ENCODE results near the gene HNRNPDL. TPM values are rescaled to one million over a fixed set of nuclear protein-coding genes. Genes with fewer than 3 reads are reported as not detected.
A peak's percentile ranks its signal among the peaks of the same experiment; 100 is the strongest.

The HNRNPDL gene
- total and polyA plus RNA-seq, 2 of the 4 experiments (the other 2 are of a cell fraction): 52.9 to 276 TPM

- intact Hi-C loops (cut with micrococcal nuclease) (loop anchor here (1.0 kb wide), 1 partner anchor 55 kb away; no protein-coding TSS in a partner anchor), dilution Hi-C loops (cut with HindIII; ENCODE audit: low sequenced_read_pairs, unreplicated experiment) (no loop called here), in situ Hi-C loops (cut with MboI; ENCODE audit: low sequenced_read_pairs) (loop anchor here (25.0 kb wide), 1 partner anchor 608 kb away; the partner anchor contains the start of gene COPS4)
- peak overlapping the region; percentile 85 for H4K5ac ChIP-seq (ENCODE audit: low read depth, low read length)
- H2BK5ac ChIP-seq (ENCODE audit: low read depth, low read length, poor library complexity, severe bottlenecking): peak overlapping the region; percentile 90
- no TSS peak for BruUV-seq (replicated peaks)
- H2AFZ ChIP-seq (replicated peaks; ENCODE audit: low read length, poor library complexity): peak overlapping the region; percentile 99
- peak overlapping the region; percentile 72 for H3K4me2 ChIP-seq (ENCODE audit: low read depth, low read length)
- H3K56ac ChIP-seq (ENCODE audit: extremely low read depth, insufficient read depth, low read length): peak overlapping the region; percentile 98
- CTCF ChIA-PET: interaction anchor here (0.6 to 1.2 kb wide), 6 partner anchors 8 to 55 kb away, joined by 3 to 5 read pairs (median 3); partner anchors contain the start of gene HNRNPD
- peak overlapping the region; percentile 99 for H3K14ac ChIP-seq (replicated peaks; ENCODE audit: low read depth, low read length)
- TF ChIP-seq FOS (IDR thresholded peaks at IDR 0.05; ENCODE audit: low read depth, low read length) (no peak; the same call in 1 of the 2 replicates), MAFK (IDR thresholded peaks at IDR 0.05; ENCODE audit: low read depth, low read length) (no peak), RFX5 (IDR thresholded peaks at IDR 0.05; ENCODE audit: low read depth, low read length) (peak; percentile 57; the same call in 1 of the 2 replicates), RAD21 (IDR thresholded peaks at IDR 0.05; ENCODE audit: low read length) (no peak), CHD1 (IDR thresholded peaks at IDR 0.05; ENCODE audit: low read depth, low read length) (no peak; the same call in 1 of the 2 replicates), MAZ (IDR thresholded peaks at IDR 0.05; ENCODE audit: borderline replicate concordance, low read depth, low read length) (peak; percentile 94), RCOR1 (IDR thresholded peaks at IDR 0.05; ENCODE audit: insufficient replicate concordance, low read length) (no peak), USF2 (IDR thresholded peaks at IDR 0.05; ENCODE audit: low read depth, low read length) (no peak), CEBPB (IDR thresholded peaks at IDR 0.05; ENCODE audit: low read depth, low read length) (no peak), MXI1 (IDR thresholded peaks at IDR 0.05; ENCODE audit: borderline replicate concordance, low read depth, low read length) (peak; percentile 86), POLR2A (IDR thresholded peaks at IDR 0.05; ENCODE audit: low read depth, low read length) (peak; percentile 99)
- TF ChIP-seq, protein P1, sequence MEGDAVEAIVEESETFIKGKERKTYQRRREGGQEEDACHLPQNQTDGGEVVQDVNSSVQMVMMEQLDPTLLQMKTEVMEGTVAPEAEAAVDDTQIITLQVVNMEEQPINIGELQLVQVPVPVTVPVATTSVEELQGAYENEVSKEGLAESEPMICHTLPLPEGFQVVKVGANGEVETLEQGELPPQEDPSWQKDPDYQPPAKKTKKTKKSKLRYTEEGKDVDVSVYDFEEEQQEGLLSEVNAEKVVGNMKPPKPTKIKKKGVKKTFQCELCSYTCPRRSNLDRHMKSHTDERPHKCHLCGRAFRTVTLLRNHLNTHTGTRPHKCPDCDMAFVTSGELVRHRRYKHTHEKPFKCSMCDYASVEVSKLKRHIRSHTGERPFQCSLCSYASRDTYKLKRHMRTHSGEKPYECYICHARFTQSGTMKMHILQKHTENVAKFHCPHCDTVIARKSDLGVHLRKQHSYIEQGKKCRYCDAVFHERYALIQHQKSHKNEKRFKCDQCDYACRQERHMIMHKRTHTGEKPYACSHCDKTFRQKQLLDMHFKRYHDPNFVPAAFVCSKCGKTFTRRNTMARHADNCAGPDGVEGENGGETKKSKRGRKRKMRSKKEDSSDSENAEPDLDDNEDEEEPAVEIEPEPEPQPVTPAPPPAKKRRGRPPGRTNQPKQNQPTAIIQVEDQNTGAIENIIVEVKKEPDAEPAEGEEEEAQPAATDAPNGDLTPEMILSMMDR (conservative IDR thresholded peaks at IDR 0.05; ENCODE audit: low read depth, low read length): peak; percentile 99
- peaks cover 17 to 54% of the 10 kb centered on the region in 2 experiments for H3K79me1 ChIP-seq (ENCODE audit: low read depth in 1 of 2, low read length in 2 of 2)
- peak overlapping the region; percentile 80 to 97 for H4K8ac ChIP-seq (ENCODE audit: low read depth in 2 of 2, low read length in 2 of 2)
- POLR2A ChIA-PET (ENCODE audit: unreplicated experiment): interaction anchor here (0.6 to 1.1 kb wide), 5 partner anchors 9 to 74 kb away, joined by 3 to 6 read pairs (median 4); no protein-coding TSS in a partner anchor
- peak overlapping the region; percentile 99 for H3K4ac ChIP-seq (ENCODE audit: low read depth, low read length)
- peak overlapping the region; percentile 74; the same call in 1 of the 2 replicates for H2BK120ac ChIP-seq (ENCODE audit: low read depth, low read length)
- peak; percentile 75 for ATAC-seq (ENCODE audit: low read depth)
- DNase-seq: peak; percentile 85
- H3K27me3 ChIP-seq (ENCODE audit: control insufficient read depth, insufficient read depth, low read length): no peaks in the 10 kb centered on the region
- H3K23ac ChIP-seq (ENCODE audit: low read depth, low read length): peak overlapping the region; percentile 97
- H2BK20ac ChIP-seq (ENCODE audit: low read depth, low read length): no peak overlapping the region
- H3K18ac ChIP-seq (ENCODE audit: low read depth, low read length): peak overlapping the region; percentile 80
- peak overlapping the region; percentile 99 for H3K9ac ChIP-seq (ENCODE audit: low read depth, low read length)
- peaks cover 59% of the 10 kb centered on the region for H4K20me1 ChIP-seq (ENCODE audit: insufficient read depth, low read length)
- peaks cover 16% of the 10 kb centered on the region for H3K36me3 ChIP-seq (ENCODE audit: control insufficient read depth, insufficient read depth, low read length)
- no peak overlapping the region for H2BK15ac ChIP-seq (ENCODE audit: low read depth, low read length)
- H3K9me1 ChIP-seq (ENCODE audit: insufficient read depth, low read length): peaks cover 3% of the 10 kb centered on the region; the same call in 1 of the 2 replicates
- H3K4me3 ChIP-seq (ENCODE audit: insufficient read depth, low read depth, low read length): peak overlapping the region; percentile 92
- H3K9me3 ChIP-seq (ENCODE audit: control insufficient read depth, insufficient read depth, low read length): no peaks in the 10 kb centered on the region
- peak overlapping the region; percentile 100 for H2AK9ac ChIP-seq (replicated peaks; ENCODE audit: low read depth, low read length, poor library complexity)
- WGBS, 2 experiments (ENCODE audit: extremely low coverage in 2 of 2, insufficient read length in 1 of 2): 1% methylated on average over 19 of the region's 83 CpGs; no CpG with 5 or more reads in 1 of the 2 experiments
- peak overlapping the region; percentile 98 for H4K91ac ChIP-seq (ENCODE audit: insufficient read depth, low read depth, low read length)
- H3K27ac ChIP-seq (ENCODE audit: insufficient read depth, low read length): peak overlapping the region; percentile 95
- H3K4me1 ChIP-seq (ENCODE audit: control insufficient read depth, insufficient read depth, low read length): peaks cover 4% of the 10 kb centered on the region
- peak overlapping the region; percentile 95 for H2AK5ac ChIP-seq (ENCODE audit: low read depth, low read length)
These were observed 1.1 kb downstream of the HNRNPDL start for GRCh38 chr4:82428969-82429727.

Data from IMR-90 (cell line).